HG02970 (cell line): Measurements from ENCODE around the gene IRS1.

ENCODE experiments used
- ATAC-seq: cut with Tn5 transposase; IDR thresholded peaks from one replicate; pipeline ENCODE4 v1.9.1; 2021; ENCODE audit warnings: mild to moderate bottlenecking, moderate library complexity, moderate number of reproducible peaks; ENCODE audit not compliant: unreplicated experiment, low FRiP score

Gene IRS1

GRCh38 chr2:226760412-226761194 is 39.0 kb downstream of the IRS1 start:
- ATAC-seq = no peak

GRCh38 chr2:226759768-226760167 is 39.9 kb downstream of the IRS1 start:
- no peak for ATAC-seq

- no peak for ATAC-seq
These were observed 40.5 kb downstream of the IRS1 start for GRCh38 chr2:226758921-226759640.

- ATAC-seq = no peak
These were observed 43.5 kb downstream of the IRS1 start for GRCh38 chr2:226756131-226756530.

- ATAC-seq = no peak
These were observed 44.0 kb downstream of the IRS1 start for GRCh38 chr2:226755631-226756030.

- no peak for ATAC-seq
These were observed 44.6 kb downstream of the IRS1 start for GRCh38 chr2:226754821-226755604.

- no peak for ATAC-seq
These were observed 46.7 kb downstream of the IRS1 start for GRCh38 chr2:226752887-226753286.

- ATAC-seq = no peak
These were observed 52.3 kb downstream of the IRS1 start for GRCh38 chr2:226747288-226747687.

- no peak for ATAC-seq
These were observed 53.3 kb downstream of the IRS1 start for GRCh38 chr2:226746196-226746800.

- ATAC-seq = no peak
These were observed 55.7 kb downstream of the IRS1 start for GRCh38 chr2:226743915-226744314.

- ATAC-seq = no peak
These were observed 57.3 kb downstream of the IRS1 start for GRCh38 chr2:226742347-226742746.

GRCh38 chr2:226740039-226740648 is 59.5 kb downstream of the IRS1 start:
- ATAC-seq = no peak

- ATAC-seq = no peak
These were observed 60.0 kb downstream of the IRS1 start for GRCh38 chr2:226739545-226740030.

- ATAC-seq = no peak
These were observed 60.6 kb downstream of the IRS1 start for GRCh38 chr2:226738821-226739544.

- ATAC-seq = no peak
These were observed 61.3 kb downstream of the IRS1 start for GRCh38 chr2:226738191-226738820.

GRCh38 chr2:226736382-226736781 is 63.2 kb downstream of the IRS1 start:
- ATAC-seq = no peak

- no peak for ATAC-seq
These were observed 65.6 kb downstream of the IRS1 start for GRCh38 chr2:226733927-226734564.

GRCh38 chr2:226733189-226733858 is 66.3 kb downstream of the IRS1 start:
- no peak for ATAC-seq
